ENCODE measurements around the gene RPTOR.

The RPTOR gene

GRCh38 chr17:80799538-80800480 lies 255.2 kb downstream of the RPTOR start:
- ATAC-seq: no peak
- TF ChIP-seq ZFP30 (CRISPR knock-in tag; IDR thresholded peaks at IDR 0.05): no peak

DNA sequence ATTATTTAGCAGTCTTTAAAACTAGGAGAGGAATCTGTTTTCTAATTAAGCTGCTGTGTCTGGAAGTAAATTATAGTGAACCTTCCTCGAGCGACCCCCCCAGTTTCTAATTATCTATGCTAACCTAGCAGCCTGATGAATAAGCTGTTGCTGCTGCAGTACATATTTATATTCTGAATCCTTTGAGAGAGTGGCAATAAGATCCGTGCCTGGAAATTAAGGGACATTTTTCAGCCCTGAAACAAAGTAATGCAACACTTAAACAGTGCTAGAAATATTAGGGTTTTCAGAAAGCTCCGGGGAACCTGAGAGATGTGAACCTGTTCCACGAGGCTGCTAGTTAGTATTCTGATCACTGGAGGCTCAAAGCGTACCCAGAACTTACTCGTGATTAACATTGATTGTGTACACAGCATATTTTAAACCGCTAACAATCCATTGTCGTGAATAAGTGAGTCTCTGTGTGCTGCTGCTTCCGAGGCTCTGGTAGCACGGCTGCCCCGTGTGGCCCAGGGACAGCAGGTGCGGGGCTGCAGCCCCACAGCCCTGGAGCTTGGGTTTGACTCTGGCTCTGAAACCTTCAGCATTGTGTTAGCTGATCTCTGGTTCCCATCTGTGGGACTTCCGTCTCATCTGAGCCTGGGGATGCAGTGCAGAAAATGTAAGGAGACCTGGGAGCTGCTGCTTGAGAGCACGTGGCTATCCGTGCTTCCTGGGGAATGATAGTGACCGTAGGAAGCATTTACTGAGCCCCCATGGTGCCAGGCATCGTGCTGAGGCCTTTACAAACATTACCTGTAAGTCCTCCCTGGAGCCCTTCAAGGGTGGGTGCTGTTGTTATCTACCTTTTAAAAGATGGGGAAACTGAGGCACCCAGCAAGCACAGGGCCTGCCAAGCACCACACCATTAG lies 256.1 kb downstream of the RPTOR start:
- ATAC-seq: no peak
- no peak for TF ChIP-seq RARB (CRISPR knock-in tag; IDR thresholded peaks at IDR 0.05)
- TF ChIP-seq GLIS3 (CRISPR knock-in tag; IDR thresholded peaks at IDR 0.05): no peak
- TF ChIP-seq ARNTL (CRISPR knock-in tag; IDR thresholded peaks at IDR 0.05; ENCODE audit: borderline replicate concordance, low read depth): no peak
- TF ChIP-seq PPARA (CRISPR knock-in tag; IDR thresholded peaks at IDR 0.05; ENCODE audit: borderline replicate concordance): no peak
- no peak for TF ChIP-seq ISL1 (CRISPR knock-in tag; IDR thresholded peaks at IDR 0.05)
- no peak for TF ChIP-seq TCF4 (CRISPR knock-in tag; IDR thresholded peaks at IDR 0.05; ENCODE audit: borderline replicate concordance)
- no peak for TF ChIP-seq OSR1 (CRISPR knock-in tag; IDR thresholded peaks at IDR 0.05)
- no peak for TF ChIP-seq TOX (CRISPR knock-in tag; IDR thresholded peaks at IDR 0.05; ENCODE audit: borderline replicate concordance)
- no peak for TF ChIP-seq ZFP3 (CRISPR knock-in tag; IDR thresholded peaks at IDR 0.05)
- TF ChIP-seq ZNF565 (CRISPR knock-in tag; conservative IDR thresholded peaks at IDR 0.05; ENCODE audit: low read depth): no peak
- no peak for TF ChIP-seq ZNF70 (CRISPR knock-in tag; IDR thresholded peaks at IDR 0.05)
- TF ChIP-seq, protein P1, sequence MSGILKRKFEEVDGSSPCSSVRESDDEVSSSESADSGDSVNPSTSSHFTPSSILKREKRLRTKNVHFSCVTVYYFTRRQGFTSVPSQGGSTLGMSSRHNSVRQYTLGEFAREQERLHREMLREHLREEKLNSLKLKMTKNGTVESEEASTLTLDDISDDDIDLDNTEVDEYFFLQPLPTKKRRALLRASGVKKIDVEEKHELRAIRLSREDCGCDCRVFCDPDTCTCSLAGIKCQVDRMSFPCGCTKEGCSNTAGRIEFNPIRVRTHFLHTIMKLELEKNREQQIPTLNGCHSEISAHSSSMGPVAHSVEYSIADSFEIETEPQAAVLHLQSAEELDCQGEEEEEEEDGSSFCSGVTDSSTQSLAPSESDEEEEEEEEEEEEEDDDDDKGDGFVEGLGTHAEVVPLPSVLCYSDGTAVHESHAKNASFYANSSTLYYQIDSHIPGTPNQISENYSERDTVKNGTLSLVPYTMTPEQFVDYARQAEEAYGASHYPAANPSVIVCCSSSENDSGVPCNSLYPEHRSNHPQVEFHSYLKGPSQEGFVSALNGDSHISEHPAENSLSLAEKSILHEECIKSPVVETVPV (CRISPR knock-in tag; IDR thresholded peaks at IDR 0.05): no peak
- no peak for TF ChIP-seq CSDC2 (CRISPR knock-in tag; IDR thresholded peaks at IDR 0.05)
- TF ChIP-seq, protein P2, sequence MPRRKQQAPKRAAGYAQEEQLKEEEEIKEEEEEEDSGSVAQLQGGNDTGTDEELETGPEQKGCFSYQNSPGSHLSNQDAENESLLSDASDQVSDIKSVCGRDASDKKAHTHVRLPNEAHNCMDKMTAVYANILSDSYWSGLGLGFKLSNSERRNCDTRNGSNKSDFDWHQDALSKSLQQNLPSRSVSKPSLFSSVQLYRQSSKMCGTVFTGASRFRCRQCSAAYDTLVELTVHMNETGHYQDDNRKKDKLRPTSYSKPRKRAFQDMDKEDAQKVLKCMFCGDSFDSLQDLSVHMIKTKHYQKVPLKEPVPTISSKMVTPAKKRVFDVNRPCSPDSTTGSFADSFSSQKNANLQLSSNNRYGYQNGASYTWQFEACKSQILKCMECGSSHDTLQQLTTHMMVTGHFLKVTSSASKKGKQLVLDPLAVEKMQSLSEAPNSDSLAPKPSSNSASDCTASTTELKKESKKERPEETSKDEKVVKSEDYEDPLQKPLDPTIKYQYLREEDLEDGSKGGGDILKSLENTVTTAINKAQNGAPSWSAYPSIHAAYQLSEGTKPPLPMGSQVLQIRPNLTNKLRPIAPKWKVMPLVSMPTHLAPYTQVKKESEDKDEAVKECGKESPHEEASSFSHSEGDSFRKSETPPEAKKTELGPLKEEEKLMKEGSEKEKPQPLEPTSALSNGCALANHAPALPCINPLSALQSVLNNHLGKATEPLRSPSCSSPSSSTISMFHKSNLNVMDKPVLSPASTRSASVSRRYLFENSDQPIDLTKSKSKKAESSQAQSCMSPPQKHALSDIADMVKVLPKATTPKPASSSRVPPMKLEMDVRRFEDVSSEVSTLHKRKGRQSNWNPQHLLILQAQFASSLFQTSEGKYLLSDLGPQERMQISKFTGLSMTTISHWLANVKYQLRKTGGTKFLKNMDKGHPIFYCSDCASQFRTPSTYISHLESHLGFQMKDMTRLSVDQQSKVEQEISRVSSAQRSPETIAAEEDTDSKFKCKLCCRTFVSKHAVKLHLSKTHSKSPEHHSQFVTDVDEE (CRISPR knock-in tag; IDR thresholded peaks at IDR 0.05): no peak
- TF ChIP-seq, protein P3, sequence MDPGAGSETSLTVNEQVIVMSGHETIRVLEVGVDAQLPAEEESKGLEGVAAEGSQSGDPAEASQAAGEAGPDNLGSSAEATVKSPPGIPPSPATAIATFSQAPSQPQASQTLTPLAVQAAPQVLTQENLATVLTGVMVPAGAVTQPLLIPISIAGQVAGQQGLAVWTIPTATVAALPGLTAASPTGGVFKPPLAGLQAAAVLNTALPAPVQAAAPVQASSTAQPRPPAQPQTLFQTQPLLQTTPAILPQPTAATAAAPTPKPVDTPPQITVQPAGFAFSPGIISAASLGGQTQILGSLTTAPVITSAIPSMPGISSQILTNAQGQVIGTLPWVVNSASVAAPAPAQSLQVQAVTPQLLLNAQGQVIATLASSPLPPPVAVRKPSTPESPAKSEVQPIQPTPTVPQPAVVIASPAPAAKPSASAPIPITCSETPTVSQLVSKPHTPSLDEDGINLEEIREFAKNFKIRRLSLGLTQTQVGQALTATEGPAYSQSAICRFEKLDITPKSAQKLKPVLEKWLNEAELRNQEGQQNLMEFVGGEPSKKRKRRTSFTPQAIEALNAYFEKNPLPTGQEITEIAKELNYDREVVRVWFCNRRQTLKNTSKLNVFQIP (CRISPR knock-in tag; IDR thresholded peaks at IDR 0.05; ENCODE audit: borderline replicate concordance, low read depth): no peak

DNA sequence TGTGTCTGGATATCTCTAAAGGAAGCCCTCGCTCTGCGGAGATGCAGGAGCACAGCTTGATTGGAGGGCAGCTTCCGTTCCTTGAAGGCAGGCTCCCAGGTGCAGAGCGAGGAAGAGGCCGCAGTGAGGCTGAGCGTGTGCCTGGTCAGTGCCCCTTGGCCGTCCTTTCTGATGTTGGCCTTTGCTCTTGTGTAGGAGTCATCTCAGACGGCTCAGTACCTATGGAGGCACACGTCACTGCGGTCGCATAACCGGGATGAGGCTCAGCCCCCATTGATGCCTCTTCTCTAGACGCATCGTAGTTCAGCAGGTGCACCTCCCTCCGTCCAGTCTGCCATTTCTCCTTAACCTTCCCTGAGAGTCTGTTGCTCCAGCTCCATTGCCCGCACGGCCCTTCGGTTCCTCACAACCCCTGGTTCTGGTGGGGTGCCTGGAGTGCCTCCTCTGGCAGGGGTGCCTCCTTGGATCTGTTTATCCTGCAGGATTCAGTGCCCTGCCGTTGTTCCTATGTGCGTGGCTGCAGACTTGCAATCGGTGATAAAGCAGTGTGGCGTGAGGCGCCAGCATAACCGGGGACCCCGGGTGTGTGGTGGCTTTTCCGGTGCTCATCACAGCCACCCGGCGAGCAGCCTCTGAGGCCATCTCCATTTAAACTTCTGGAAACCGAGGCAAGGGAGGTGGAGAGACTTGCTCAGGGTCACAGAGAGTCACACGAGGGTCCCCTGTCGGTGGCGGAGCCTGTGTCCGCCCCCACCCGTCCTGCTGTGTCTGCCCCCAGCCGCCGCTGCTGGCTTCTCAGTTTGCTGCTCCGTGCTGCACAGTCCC lies 258.2 kb downstream of the RPTOR start:
- TF ChIP-seq, protein P1 (CRISPR knock-in tag; IDR thresholded peaks at IDR 0.05): no peak
- no peak for TF ChIP-seq ZFP3 (CRISPR knock-in tag; IDR thresholded peaks at IDR 0.05)
- TF ChIP-seq SNAI2 (CRISPR knock-in tag; IDR thresholded peaks at IDR 0.05): no peak
- TF ChIP-seq ZNF565 (CRISPR knock-in tag; conservative IDR thresholded peaks at IDR 0.05; ENCODE audit: low read depth): no peak
- no peak for TF ChIP-seq ZNF8 (CRISPR knock-in tag; IDR thresholded peaks at IDR 0.05)
- no peak for TF ChIP-seq TOX (CRISPR knock-in tag; IDR thresholded peaks at IDR 0.05; ENCODE audit: borderline replicate concordance)
- TF ChIP-seq, protein P2 (CRISPR knock-in tag; IDR thresholded peaks at IDR 0.05): no peak
- no peak for TF ChIP-seq ARNTL (CRISPR knock-in tag; IDR thresholded peaks at IDR 0.05; ENCODE audit: borderline replicate concordance, low read depth)
- TF ChIP-seq, protein P4, sequence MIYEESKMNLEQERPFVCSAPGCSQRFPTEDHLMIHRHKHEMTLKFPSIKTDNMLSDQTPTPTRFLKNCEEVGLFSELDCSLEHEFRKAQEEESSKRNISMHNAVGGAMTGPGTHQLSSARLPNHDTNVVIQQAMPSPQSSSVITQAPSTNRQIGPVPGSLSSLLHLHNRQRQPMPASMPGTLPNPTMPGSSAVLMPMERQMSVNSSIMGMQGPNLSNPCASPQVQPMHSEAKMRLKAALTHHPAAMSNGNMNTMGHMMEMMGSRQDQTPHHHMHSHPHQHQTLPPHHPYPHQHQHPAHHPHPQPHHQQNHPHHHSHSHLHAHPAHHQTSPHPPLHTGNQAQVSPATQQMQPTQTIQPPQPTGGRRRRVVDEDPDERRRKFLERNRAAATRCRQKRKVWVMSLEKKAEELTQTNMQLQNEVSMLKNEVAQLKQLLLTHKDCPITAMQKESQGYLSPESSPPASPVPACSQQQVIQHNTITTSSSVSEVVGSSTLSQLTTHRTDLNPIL (CRISPR knock-in tag; IDR thresholded peaks at IDR 0.05; ENCODE audit: low read depth): no peak
- TF ChIP-seq RARB (CRISPR knock-in tag; IDR thresholded peaks at IDR 0.05): no peak
- TF ChIP-seq TCF4 (CRISPR knock-in tag; IDR thresholded peaks at IDR 0.05; ENCODE audit: borderline replicate concordance): no peak
- no peak for TF ChIP-seq ZC3H10 (CRISPR knock-in tag; IDR thresholded peaks at IDR 0.05)
- TF ChIP-seq PPARA (CRISPR knock-in tag; IDR thresholded peaks at IDR 0.05; ENCODE audit: borderline replicate concordance): no peak
- TF ChIP-seq ESRRG (CRISPR knock-in tag; IDR thresholded peaks at IDR 0.05): no peak
- TF ChIP-seq OSR1 (CRISPR knock-in tag; IDR thresholded peaks at IDR 0.05): no peak
- no peak for ATAC-seq

Measured in SK-N-SH treated with all-trans-retinoic acid at 6 μM for 48 hours (cell line).